Calu3 (cell line): Measurements from ENCODE around the gene TMEM63C. TPM values are rescaled to one million over a fixed set of nuclear protein-coding genes. Genes with fewer than 3 reads are reported as not detected.
A peak's percentile ranks its signal among the peaks of the same experiment; 100 is the strongest.

Experiments used
- BruUV-seq: library from RNA; stranded (reverse); fragments of 400-500 nt; replicated peaks from 2 replicates; lab custom pipeline; 2021; lab: Mats Ljungman, UMichigan
- CTCF ChIA-PET: fragments of 300-600 bp; sonication (Branson Sonifier 250); formaldehyde crosslinking; loops from one replicate; lab custom pipeline; 2022; ENCODE audit warnings: antibody characterized with exemption; lab: Charles Lee
- DNase-seq: peaks from one replicate; pipeline ENCODE4 v3.0.0; 2022
- H3K27ac Mint-ChIP-seq: one replicate; pipeline ENCODE4 v1.8.0; 2022; ENCODE audit warnings: mixed read lengths; ENCODE audit not compliant: unreplicated experiment
- H3K27me3 Mint-ChIP-seq: one replicate; pipeline ENCODE4 v1.8.0; 2022; ENCODE audit warnings: mixed read lengths; ENCODE audit not compliant: unreplicated experiment
- H3K36me3 Mint-ChIP-seq: one replicate; pipeline ENCODE4 v1.8.0; 2022; ENCODE audit warnings: mild to moderate bottlenecking, moderate library complexity, mixed read lengths; ENCODE audit not compliant: insufficient read depth, unreplicated experiment
- H3K4me1 Mint-ChIP-seq: one replicate; pipeline ENCODE4 v1.8.0; 2022; ENCODE audit warnings: mild to moderate bottlenecking, low read depth, mixed read lengths; ENCODE audit not compliant: unreplicated experiment
- H3K4me3 Mint-ChIP-seq: one replicate; pipeline ENCODE4 v1.8.0; 2022; ENCODE audit warnings: mild to moderate bottlenecking, low read depth, moderate library complexity, mixed read lengths; ENCODE audit not compliant: unreplicated experiment
- H3K9me3 Mint-ChIP-seq: one replicate; pipeline ENCODE4 v1.8.0; 2022; ENCODE audit warnings: low read depth, mixed read lengths; ENCODE audit not compliant: unreplicated experiment
- intact Hi-C: fragments of 100-400 bp; cut with micrococcal nuclease; formaldehyde crosslinking; loops from one replicate; pipeline ENCODE4 v1.10.0; 2022; ENCODE audit not compliant: unreplicated experiment
- total RNA-seq: library from RNA; stranded (reverse); gene quantifications from 2 replicates; pipeline ENCODE4 v1.2.3, GENCODE V29; 2022
- TF ChIP-seq, protein P1 (sequence below): fragments of 200-600 bp; IDR thresholded peaks from one replicate; pipeline ENCODE4 v1.8.0; 2022; ENCODE audit warnings: antibody characterized with exemption; ENCODE audit not compliant: unreplicated experiment

TMEM63C gene
- total RNA-seq, 1 experiment from 2014 or later = 1.1 TPM

DNA sequence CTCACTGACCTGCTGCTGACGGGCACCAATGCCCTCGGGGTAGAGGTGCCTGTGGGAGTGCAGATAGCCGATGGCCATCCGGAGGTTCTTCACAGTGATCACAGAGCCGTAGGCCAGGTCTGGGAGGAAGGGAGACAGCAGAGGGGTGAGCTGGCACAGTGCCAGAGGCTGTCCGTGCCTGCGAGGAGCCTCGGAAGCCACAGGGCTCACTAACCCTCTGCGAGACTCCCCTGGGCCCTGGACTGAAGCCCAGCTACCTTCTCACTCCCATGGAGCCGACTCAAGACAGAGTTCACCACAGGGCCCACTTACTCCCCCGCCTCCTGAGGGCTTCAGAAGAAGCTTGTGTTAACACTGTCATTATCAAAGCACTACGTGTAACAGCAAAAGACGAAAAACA, 114.6 kb downstream of the TMEM63C start:
- CTCF ChIA-PET = no interaction called here
- no peaks in the 10 kb centered on the region for H3K27me3 Mint-ChIP-seq
- no peaks in the 10 kb centered on the region for H3K36me3 Mint-ChIP-seq
- BruUV-seq = no TSS peak
- no peaks in the 10 kb centered on the region for H3K9me3 Mint-ChIP-seq
- no peak overlapping the region for H3K4me3 Mint-ChIP-seq
- TF ChIP-seq, protein P1, sequence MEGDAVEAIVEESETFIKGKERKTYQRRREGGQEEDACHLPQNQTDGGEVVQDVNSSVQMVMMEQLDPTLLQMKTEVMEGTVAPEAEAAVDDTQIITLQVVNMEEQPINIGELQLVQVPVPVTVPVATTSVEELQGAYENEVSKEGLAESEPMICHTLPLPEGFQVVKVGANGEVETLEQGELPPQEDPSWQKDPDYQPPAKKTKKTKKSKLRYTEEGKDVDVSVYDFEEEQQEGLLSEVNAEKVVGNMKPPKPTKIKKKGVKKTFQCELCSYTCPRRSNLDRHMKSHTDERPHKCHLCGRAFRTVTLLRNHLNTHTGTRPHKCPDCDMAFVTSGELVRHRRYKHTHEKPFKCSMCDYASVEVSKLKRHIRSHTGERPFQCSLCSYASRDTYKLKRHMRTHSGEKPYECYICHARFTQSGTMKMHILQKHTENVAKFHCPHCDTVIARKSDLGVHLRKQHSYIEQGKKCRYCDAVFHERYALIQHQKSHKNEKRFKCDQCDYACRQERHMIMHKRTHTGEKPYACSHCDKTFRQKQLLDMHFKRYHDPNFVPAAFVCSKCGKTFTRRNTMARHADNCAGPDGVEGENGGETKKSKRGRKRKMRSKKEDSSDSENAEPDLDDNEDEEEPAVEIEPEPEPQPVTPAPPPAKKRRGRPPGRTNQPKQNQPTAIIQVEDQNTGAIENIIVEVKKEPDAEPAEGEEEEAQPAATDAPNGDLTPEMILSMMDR = no peak
- intact Hi-C loops = no loop called here
- no peak overlapping the region for H3K27ac Mint-ChIP-seq
- DNase-seq = no peak
- no peaks in the 10 kb centered on the region for H3K4me1 Mint-ChIP-seq

DNA sequence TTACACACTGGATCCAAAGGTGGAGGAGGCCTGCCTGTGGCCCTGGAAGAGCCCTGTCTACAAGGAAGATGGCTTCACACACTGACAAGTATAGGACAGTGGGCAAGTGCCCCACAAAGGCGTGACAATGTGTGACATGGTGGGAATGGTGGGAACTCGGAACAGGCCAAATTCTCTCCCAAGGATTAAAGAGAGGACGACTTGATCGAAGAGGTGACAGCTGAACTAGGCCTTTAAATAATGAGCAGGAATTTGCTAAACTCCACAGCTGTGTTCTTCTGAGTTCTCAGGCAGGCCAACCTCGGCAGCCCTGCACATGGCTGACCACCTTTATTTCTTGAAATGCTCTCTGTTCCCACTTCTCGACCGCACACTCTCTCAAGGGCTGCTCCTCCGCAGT, 115.3 kb downstream of the TMEM63C start:
- no peak overlapping the region for H3K27ac Mint-ChIP-seq
- TF ChIP-seq, protein P1 = no peak
- no peaks in the 10 kb centered on the region for H3K4me1 Mint-ChIP-seq
- no peak for DNase-seq
- no peak overlapping the region for H3K4me3 Mint-ChIP-seq
- BruUV-seq = no TSS peak
- H3K27me3 Mint-ChIP-seq = no peaks in the 10 kb centered on the region
- CTCF ChIA-PET = no interaction called here
- intact Hi-C loops = no loop called here
- no peaks in the 10 kb centered on the region for H3K36me3 Mint-ChIP-seq
- no peaks in the 10 kb centered on the region for H3K9me3 Mint-ChIP-seq

DNA sequence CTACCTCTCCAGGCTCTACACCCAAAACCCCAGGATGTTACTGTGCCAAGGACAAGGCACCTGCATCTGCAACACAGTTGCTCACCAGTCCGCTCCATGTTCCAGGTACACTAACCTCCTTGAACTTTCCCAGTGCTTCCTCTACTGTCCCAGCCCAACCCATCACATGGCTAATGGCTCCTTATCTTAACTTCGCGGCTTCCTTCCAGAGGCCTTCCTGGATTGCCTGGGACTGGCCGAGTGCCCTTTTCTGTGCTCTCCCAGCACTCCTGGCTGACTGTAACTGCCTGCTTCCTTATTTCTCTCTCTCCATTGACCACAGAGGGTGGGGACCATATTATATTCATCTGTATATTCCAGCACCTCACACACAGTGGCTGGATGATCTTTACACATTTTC, 118.2 kb downstream of the TMEM63C start:
- peaks cover 20% of the 10 kb centered on the region for H3K4me1 Mint-ChIP-seq
- peaks cover 6% of the 10 kb centered on the region for H3K36me3 Mint-ChIP-seq
- BruUV-seq = no TSS peak
- H3K27me3 Mint-ChIP-seq = no peaks in the 10 kb centered on the region
- TF ChIP-seq, protein P1 = no peak
- intact Hi-C loops = loop anchor here (5.0 kb wide), 1 partner anchor 253 kb away; no protein-coding TSS in a partner anchor
- CTCF ChIA-PET = interaction anchor here (5.2 kb wide), 1 partner anchor 16 kb away, joined by 94 read pairs; no protein-coding TSS in a partner anchor
- H3K4me3 Mint-ChIP-seq = no peak overlapping the region
- DNase-seq = no peak
- no peak overlapping the region for H3K27ac Mint-ChIP-seq
- H3K9me3 Mint-ChIP-seq = no peaks in the 10 kb centered on the region

DNA sequence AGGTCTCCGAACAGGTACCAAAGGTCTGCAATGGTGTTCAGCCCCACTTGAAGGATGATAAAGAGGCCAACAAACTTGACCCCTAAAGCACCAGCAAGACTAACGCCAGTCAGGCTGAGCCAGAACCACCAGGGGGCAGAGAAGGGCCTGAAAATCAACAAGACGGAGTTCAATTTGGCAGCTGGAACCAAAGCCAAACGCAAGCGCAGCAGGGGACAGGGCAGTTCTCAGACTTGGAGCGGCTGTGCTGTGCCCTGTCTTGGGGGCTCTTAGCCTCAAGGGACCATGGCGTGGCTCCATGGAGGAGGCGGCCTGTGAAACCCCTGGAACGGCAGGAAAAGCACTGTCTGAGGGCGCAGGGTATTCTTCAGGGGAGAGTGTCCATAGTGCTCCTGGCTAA, 119.5 kb downstream of the TMEM63C start:
- TF ChIP-seq, protein P1 = peak; percentile 86
- no TSS peak for BruUV-seq
- H3K36me3 Mint-ChIP-seq = peaks cover 6% of the 10 kb centered on the region
- peak; percentile 80 for DNase-seq
- no peak overlapping the region for H3K27ac Mint-ChIP-seq
- intact Hi-C loops = loop anchor here (5.0 kb wide), 1 partner anchor 251 kb away; no protein-coding TSS in a partner anchor
- H3K4me1 Mint-ChIP-seq = peaks cover 25% of the 10 kb centered on the region
- H3K4me3 Mint-ChIP-seq = no peak overlapping the region
- CTCF ChIA-PET = interaction anchor here (0.9 to 5.2 kb wide), 5 partner anchors 10 to 119 kb away, joined by 3 to 94 read pairs (median 4); partner anchors contain the start of genes GSTZ1, POMT2 and TMEM63C
- no peaks in the 10 kb centered on the region for H3K9me3 Mint-ChIP-seq
- no peaks in the 10 kb centered on the region for H3K27me3 Mint-ChIP-seq
